Type B pancreatic cell (in vitro differentiated cells): ENCODE measurements around the gene ARMC2. TPM values are rescaled to one million over a fixed set of nuclear protein-coding genes. Genes with fewer than 3 reads are reported as not detected.

ENCODE experiments used
- DNase-seq: peaks from one replicate; pipeline ENCODE4 v3.0.0; 2021; ENCODE audit warnings: mixed read lengths; ENCODE audit not compliant: unreplicated experiment; ENCODE audit errors: extremely low spot score
- H3K27ac Mint-ChIP-seq: 2 replicates; pipeline ENCODE4 v1.8.0; 2021; ENCODE audit warnings: mild to moderate bottlenecking, mixed read lengths
- H3K27me3 Mint-ChIP-seq: 2 replicates; pipeline ENCODE4 v1.8.0; 2021; ENCODE audit warnings: mixed read lengths
- H3K36me3 Mint-ChIP-seq: 2 replicates; pipeline ENCODE4 v1.8.0; 2021; ENCODE audit warnings: mixed read lengths
- H3K4me1 Mint-ChIP-seq: one replicate; pipeline ENCODE4 v1.8.0; 2021; ENCODE audit warnings: mixed read lengths; ENCODE audit not compliant: unreplicated experiment
- H3K4me3 Mint-ChIP-seq: 2 replicates; pipeline ENCODE4 v1.8.0; 2021; ENCODE audit warnings: mild to moderate bottlenecking, mixed read lengths
- H3K9me3 Mint-ChIP-seq: 2 replicates; pipeline ENCODE4 v1.8.0; 2021; ENCODE audit warnings: mixed read lengths
- CTCF ChIP-seq: fragments of 200-600 bp; sonication (generic); conservative IDR thresholded peaks from 2 replicates; pipeline ENCODE4 v1.5.0; 2021; ENCODE audit warnings: antibody characterized with exemption, mild to moderate bottlenecking
- total RNA-seq: library from RNA; stranded (reverse); gene quantifications from 2 replicates; pipeline ENCODE4 v1.2.1, GENCODE V29; 2021; ENCODE audit warnings: low replicate concordance

The ARMC2 gene
- total RNA-seq, 1 donor from 2014 or later, result 15.5 TPM

- no peak for DNase-seq
- no peaks in the 10 kb centered on the region for H3K9me3 Mint-ChIP-seq
- TF ChIP-seq CTCF, result no peak
- H3K27ac Mint-ChIP-seq, result no peak overlapping the region
- H3K4me3 Mint-ChIP-seq, result no peak overlapping the region
- H3K27me3 Mint-ChIP-seq, result no peaks in the 10 kb centered on the region
- peaks cover 25% of the 10 kb centered on the region for H3K4me1 Mint-ChIP-seq
- H3K36me3 Mint-ChIP-seq, result no peaks in the 10 kb centered on the region
These were observed 104.7 kb downstream of the ARMC2 start for GRCh38 chr6:108952776-108953486.

GRCh38 chr6:108953681-108954080 is 105.5 kb downstream of the ARMC2 start:
- H3K4me1 Mint-ChIP-seq, result peaks cover 21% of the 10 kb centered on the region
- H3K4me3 Mint-ChIP-seq, result no peak overlapping the region
- no peaks in the 10 kb centered on the region for H3K36me3 Mint-ChIP-seq
- no peak overlapping the region for H3K27ac Mint-ChIP-seq
- no peaks in the 10 kb centered on the region for H3K9me3 Mint-ChIP-seq
- TF ChIP-seq CTCF, result no peak
- no peak for DNase-seq
- no peaks in the 10 kb centered on the region for H3K27me3 Mint-ChIP-seq

GRCh38 chr6:108955329-108955949 is 107.2 kb downstream of the ARMC2 start:
- H3K4me3 Mint-ChIP-seq, result no peak overlapping the region
- no peak for TF ChIP-seq CTCF
- no peak for DNase-seq
- H3K4me1 Mint-ChIP-seq, result peaks cover 18% of the 10 kb centered on the region
- no peaks in the 10 kb centered on the region for H3K9me3 Mint-ChIP-seq
- H3K27me3 Mint-ChIP-seq, result no peaks in the 10 kb centered on the region
- H3K27ac Mint-ChIP-seq, result no peak overlapping the region
- H3K36me3 Mint-ChIP-seq, result no peaks in the 10 kb centered on the region

GRCh38 chr6:108957221-108957620 is 109.0 kb downstream of the ARMC2 start:
- peaks cover 10% of the 10 kb centered on the region for H3K4me1 Mint-ChIP-seq
- no peaks in the 10 kb centered on the region for H3K27me3 Mint-ChIP-seq
- no peaks in the 10 kb centered on the region for H3K36me3 Mint-ChIP-seq
- no peak for TF ChIP-seq CTCF
- no peak for DNase-seq
- no peaks in the 10 kb centered on the region for H3K9me3 Mint-ChIP-seq
- H3K27ac Mint-ChIP-seq, result no peak overlapping the region
- no peak overlapping the region for H3K4me3 Mint-ChIP-seq

GRCh38 chr6:108958900-108959770 is 110.9 kb downstream of the ARMC2 start:
- no peak overlapping the region for H3K4me3 Mint-ChIP-seq
- peaks cover 10% of the 10 kb centered on the region for H3K4me1 Mint-ChIP-seq
- H3K9me3 Mint-ChIP-seq, result no peaks in the 10 kb centered on the region
- H3K27me3 Mint-ChIP-seq, result no peaks in the 10 kb centered on the region
- no peak for TF ChIP-seq CTCF
- no peak for DNase-seq
- H3K36me3 Mint-ChIP-seq, result no peaks in the 10 kb centered on the region
- H3K27ac Mint-ChIP-seq, result no peak overlapping the region
